ENCODE measurements around the gene NIPAL1. TPM values are rescaled to one million over a fixed set of nuclear protein-coding genes. Genes with fewer than 3 reads are reported as not detected.

Gene NIPAL1
- total and polyA plus RNA-seq, 10 donors: 0.06 to 2.0 (median 0.51) TPM; not detected in 2

DNA sequence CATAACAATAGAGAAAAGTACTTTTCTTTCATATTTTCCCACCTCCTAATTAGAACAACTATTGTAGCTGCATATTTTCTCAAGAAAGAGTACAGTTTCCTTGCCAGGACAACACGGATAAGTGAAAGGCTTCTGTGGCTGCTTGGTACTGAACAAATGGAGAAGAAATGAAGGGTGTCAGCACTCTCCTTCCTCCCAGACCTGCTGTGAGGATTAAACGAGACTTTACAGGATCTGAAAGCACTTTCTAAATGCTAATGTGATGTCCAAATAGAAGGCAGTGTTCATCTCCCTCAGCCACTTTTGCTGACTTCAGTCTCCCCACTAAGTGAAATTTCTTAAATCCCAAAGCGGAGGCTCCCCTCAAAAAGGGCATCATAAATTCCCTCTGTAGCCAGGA lies 13.9 kb downstream of the NIPAL1 start:
- H3K27ac ChIP-seq: no peak overlapping the region
- no peak overlapping the region for H3K4me3 ChIP-seq
- WGBS, 5 donors: 62 to 67% (median 65%) methylated on average over 3 of the region's 3 CpGs
- peaks cover 0 to 6% (median 0%) of the 10 kb centered on the region in 6 donors for H3K4me1 ChIP-seq
- intact Hi-C loops (cut with DNase I; ENCODE audit: low total_unique reads): no loop called here
- TF ChIP-seq POLR2AphosphoS5 (IDR thresholded peaks at IDR 0.05) (no peak), CTCF (IDR thresholded peaks at IDR 0.05 in 8 of 11, conservative IDR thresholded peaks at IDR 0.05 in 3 of 11) (no peak), POLR2A (IDR thresholded peaks at IDR 0.05) (no peak)
- no peaks in the 10 kb centered on the region for H3K27me3 ChIP-seq (replicated peaks in 1 of 7)
- no peaks in the 10 kb centered on the region for H3K9me3 ChIP-seq
- H3K36me3 ChIP-seq: no peaks in the 10 kb centered on the region
- no peak for DNase-seq

GRCh38 chr4:48031802-48032525 lies 15.4 kb downstream of the NIPAL1 start:
- no peak overlapping the region for H3K27ac ChIP-seq
- TF ChIP-seq POLR2AphosphoS5 (IDR thresholded peaks at IDR 0.05): no peak
- no peak for TF ChIP-seq CTCF (IDR thresholded peaks at IDR 0.05 in 8 of 11, conservative IDR thresholded peaks at IDR 0.05 in 3 of 11)
- TF ChIP-seq POLR2A (IDR thresholded peaks at IDR 0.05): no peak
- 86 to 91% (median 88%) methylated on average over 12 of the region's 12 CpGs for WGBS, 5 donors
- peaks cover 0 to 20% (median under 1%) of the 10 kb centered on the region in 6 donors for H3K4me1 ChIP-seq
- intact Hi-C loops (cut with DNase I; ENCODE audit: low total_unique reads): no loop called here
- no peak for DNase-seq
- no peak overlapping the region for H3K4me3 ChIP-seq
- no peaks in the 10 kb centered on the region for H3K36me3 ChIP-seq
- H3K27me3 ChIP-seq (replicated peaks in 1 of 7): no peaks in the 10 kb centered on the region
- no peaks in the 10 kb centered on the region for H3K9me3 ChIP-seq

- Histone ChIP-seq H3K4me1 (peaks cover 0 to 26% (median 4%) of the 10 kb centered on the region in 6 donors), H3K27me3 (replicated peaks in 1 of 7) (no peaks in the 10 kb centered on the region), H3K4me3 (no peak overlapping the region), H3K27ac (no peak overlapping the region), H3K36me3 (no peaks in the 10 kb centered on the region), H3K9me3 (no peaks in the 10 kb centered on the region)
- TF ChIP-seq CTCF (IDR thresholded peaks at IDR 0.05 in 8 of 11, conservative IDR thresholded peaks at IDR 0.05 in 3 of 11) (no peak), POLR2A (IDR thresholded peaks at IDR 0.05) (no peak), POLR2AphosphoS5 (IDR thresholded peaks at IDR 0.05) (no peak)
- DNase-seq: no peak
- intact Hi-C loops (cut with DNase I; ENCODE audit: low total_unique reads): no loop called here
These were observed 16.1 kb downstream of the NIPAL1 start for GRCh38 chr4:48032721-48033120.

DNA sequence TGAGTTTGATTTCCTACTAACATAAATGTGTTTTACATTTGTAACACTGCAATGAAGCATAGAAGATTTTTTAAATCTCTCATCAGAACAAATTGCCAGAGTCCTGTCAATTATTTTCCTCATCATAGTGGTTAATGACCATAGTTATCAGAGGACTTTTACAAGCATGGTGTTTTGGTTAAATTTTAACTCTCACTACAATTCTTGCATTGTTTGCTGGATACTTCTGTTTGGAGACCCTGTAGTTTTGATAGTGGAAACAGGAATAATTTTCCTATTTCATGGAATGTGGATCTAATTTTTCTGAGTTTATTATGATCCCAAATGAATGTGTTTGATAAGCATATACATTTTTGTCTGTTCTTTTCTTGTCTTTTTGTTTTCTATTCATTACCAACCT lies 16.8 kb downstream of the NIPAL1 start:
- no peaks in the 10 kb centered on the region for H3K36me3 ChIP-seq
- peaks cover 0 to 26% (median 4%) of the 10 kb centered on the region in 6 donors for H3K4me1 ChIP-seq
- no peak for DNase-seq
- intact Hi-C loops (cut with DNase I; ENCODE audit: low total_unique reads): no loop called here
- no peak overlapping the region for H3K27ac ChIP-seq
- H3K9me3 ChIP-seq: no peaks in the 10 kb centered on the region
- no peaks in the 10 kb centered on the region for H3K27me3 ChIP-seq (replicated peaks in 1 of 7)
- no peak overlapping the region for H3K4me3 ChIP-seq
- TF ChIP-seq POLR2AphosphoS5 (IDR thresholded peaks at IDR 0.05) (no peak), CTCF (IDR thresholded peaks at IDR 0.05 in 8 of 11, conservative IDR thresholded peaks at IDR 0.05 in 3 of 11) (no peak), POLR2A (IDR thresholded peaks at IDR 0.05) (no peak)

All from spleen (tissue), 11 donors.